Muscle layer of colon (tissue), 2 donors: ENCODE results near the gene RASA1.

ENCODE experiments used
- H3K27ac ChIP-seq: one replicate; pipeline ENCODE4 v1.7.0; 2013; ENCODE audit warnings: low read depth, mild to moderate bottlenecking, low read length, moderate library complexity
- H3K27me3 ChIP-seq, 2 donors: one replicate each; pipeline ENCODE4 v1.7.0; 2013; ENCODE audit warnings: low read length in 2 of 2, mild to moderate bottlenecking in 2 of 2; ENCODE audit not compliant: insufficient read depth in 2 of 2, control insufficient read depth in 1 of 2
- H3K36me3 ChIP-seq: one replicate; pipeline ENCODE4 v1.7.0; 2013; ENCODE audit warnings: mild to moderate bottlenecking, low read length; ENCODE audit not compliant: insufficient read depth
- H3K4me1 ChIP-seq: one replicate; pipeline ENCODE4 v1.7.0; 2013; ENCODE audit warnings: mild to moderate bottlenecking, low read length; ENCODE audit not compliant: insufficient read depth
- H3K4me3 ChIP-seq, 2 donors: one replicate each; pipeline ENCODE4 v1.7.0; 2013; ENCODE audit warnings: low read length in 2 of 2, low read depth in 1 of 2, mild to moderate bottlenecking in 1 of 2, moderate library complexity in 1 of 2
- H3K9ac ChIP-seq: one replicate; pipeline ENCODE4 v1.7.0; 2013; ENCODE audit warnings: low read length
- H3K9me3 ChIP-seq: one replicate; pipeline ENCODE4 v1.7.0; 2013; ENCODE audit warnings: mild to moderate bottlenecking, low read length
- donor health status: abdominal sarcoma.
- donor health status: Adenocarcinoma of cecum.

RASA1 gene

GRCh38 chr5:87321605-87322004, 53.9 kb downstream of the RASA1 start:
- no peak overlapping the region for H3K27ac ChIP-seq
- H3K9me3 ChIP-seq = no peaks in the 10 kb centered on the region
- H3K27me3 ChIP-seq = no peaks in the 10 kb centered on the region
- H3K36me3 ChIP-seq = no peaks in the 10 kb centered on the region
- H3K9ac ChIP-seq = no peak overlapping the region
- H3K4me1 ChIP-seq = peaks cover under 1% of the 10 kb centered on the region
- no peak overlapping the region for H3K4me3 ChIP-seq

GRCh38 chr5:87322381-87322780, 54.7 kb downstream of the RASA1 start:
- Histone ChIP-seq H3K9me3 (no peaks in the 10 kb centered on the region), H3K4me3 (no peak overlapping the region), H3K27ac (no peak overlapping the region), H3K36me3 (no peaks in the 10 kb centered on the region), H3K9ac (no peak overlapping the region), H3K27me3 (no peaks in the 10 kb centered on the region), H3K4me1 (no peaks in the 10 kb centered on the region)

GRCh38 chr5:87327998-87328397, 60.3 kb downstream of the RASA1 start:
- H3K4me1 ChIP-seq = no peaks in the 10 kb centered on the region
- H3K27ac ChIP-seq = no peak overlapping the region
- no peaks in the 10 kb centered on the region for H3K9me3 ChIP-seq
- H3K4me3 ChIP-seq = no peak overlapping the region
- no peak overlapping the region for H3K9ac ChIP-seq
- H3K36me3 ChIP-seq = no peaks in the 10 kb centered on the region
- no peaks in the 10 kb centered on the region for H3K27me3 ChIP-seq

GRCh38 chr5:87329114-87329513, 61.4 kb downstream of the RASA1 start:
- no peak overlapping the region for H3K4me3 ChIP-seq
- H3K4me1 ChIP-seq = no peaks in the 10 kb centered on the region
- no peak overlapping the region for H3K9ac ChIP-seq
- H3K36me3 ChIP-seq = no peaks in the 10 kb centered on the region
- no peaks in the 10 kb centered on the region for H3K9me3 ChIP-seq
- H3K27me3 ChIP-seq = no peaks in the 10 kb centered on the region
- no peak overlapping the region for H3K27ac ChIP-seq

- Histone ChIP-seq H3K4me3 (no peak overlapping the region), H3K27me3 (no peaks in the 10 kb centered on the region), H3K36me3 (peaks cover 17% of the 10 kb centered on the region), H3K27ac (no peak overlapping the region), H3K4me1 (no peaks in the 10 kb centered on the region), H3K9ac (no peak overlapping the region), H3K9me3 (no peaks in the 10 kb centered on the region)
Measured at GRCh38 chr5:87339986-87340385, 72.3 kb downstream of the RASA1 start.

GRCh38 chr5:87340716-87341115, 73.0 kb downstream of the RASA1 start:
- Histone ChIP-seq H3K4me1 (no peaks in the 10 kb centered on the region), H3K27ac (no peak overlapping the region), H3K36me3 (peaks cover 17% of the 10 kb centered on the region), H3K4me3 (no peak overlapping the region), H3K9me3 (no peaks in the 10 kb centered on the region), H3K9ac (no peak overlapping the region), H3K27me3 (no peaks in the 10 kb centered on the region)

- Histone ChIP-seq H3K4me1 (no peaks in the 10 kb centered on the region), H3K4me3 (no peak overlapping the region), H3K27ac (no peak overlapping the region), H3K27me3 (no peaks in the 10 kb centered on the region), H3K9me3 (no peaks in the 10 kb centered on the region), H3K36me3 (peaks cover 7% of the 10 kb centered on the region), H3K9ac (no peak overlapping the region)
Measured at GRCh38 chr5:87347272-87347671, 79.6 kb downstream of the RASA1 start.

GRCh38 chr5:87347841-87348240, 80.2 kb downstream of the RASA1 start:
- Histone ChIP-seq H3K36me3 (peaks cover 4% of the 10 kb centered on the region), H3K27ac (no peak overlapping the region), H3K27me3 (no peaks in the 10 kb centered on the region), H3K9ac (no peak overlapping the region), H3K9me3 (no peaks in the 10 kb centered on the region), H3K4me3 (no peak overlapping the region), H3K4me1 (no peaks in the 10 kb centered on the region)

GRCh38 chr5:87354496-87354895, 86.8 kb downstream of the RASA1 start:
- Histone ChIP-seq H3K36me3 (peaks cover 14% of the 10 kb centered on the region), H3K27ac (no peak overlapping the region), H3K4me3 (no peak overlapping the region), H3K9ac (no peak overlapping the region), H3K27me3 (no peaks in the 10 kb centered on the region), H3K4me1 (no peaks in the 10 kb centered on the region), H3K9me3 (no peaks in the 10 kb centered on the region)

GRCh38 chr5:87359106-87359505, 91.4 kb downstream of the RASA1 start:
- Histone ChIP-seq H3K27me3 (no peaks in the 10 kb centered on the region), H3K4me1 (no peaks in the 10 kb centered on the region), H3K36me3 (peaks cover 17% of the 10 kb centered on the region), H3K9me3 (no peaks in the 10 kb centered on the region), H3K9ac (no peak overlapping the region), H3K27ac (no peak overlapping the region), H3K4me3 (no peak overlapping the region)

GRCh38 chr5:87360132-87360531, 92.4 kb downstream of the RASA1 start:
- Histone ChIP-seq H3K27me3 (no peaks in the 10 kb centered on the region), H3K9ac (no peak overlapping the region), H3K27ac (no peak overlapping the region), H3K36me3 (peaks cover 9% of the 10 kb centered on the region), H3K9me3 (no peaks in the 10 kb centered on the region), H3K4me3 (no peak overlapping the region), H3K4me1 (no peaks in the 10 kb centered on the region)

- Histone ChIP-seq H3K36me3 (peaks cover 3% of the 10 kb centered on the region), H3K27ac (no peak overlapping the region)
Measured at GRCh38 chr5:87361031-87361445, 93.4 kb downstream of the RASA1 start.

More at GRCh38 chr5:87361031-87361445, 93.4 kb downstream of the RASA1 start:
- no peak overlapping the region for H3K9ac ChIP-seq
- no peaks in the 10 kb centered on the region for H3K9me3 ChIP-seq
- no peaks in the 10 kb centered on the region for H3K27me3 ChIP-seq
- no peaks in the 10 kb centered on the region for H3K4me1 ChIP-seq
- no peak overlapping the region for H3K4me3 ChIP-seq
